A549 (cell line): ENCODE data around the gene FAAP100. TPM values are rescaled to one million over a fixed set of nuclear protein-coding genes. Genes with fewer than 3 reads are reported as not detected.

Experiments used
- ATAC-seq, 2 experiments: fragments of 200-7000 bp in 1 of 2; fragments of >200 bp in 1 of 2; cut with Nextera tagmentation in 1 of 2; cut with Tn5 transposase in 1 of 2; 3 replicates each; pipeline versions ENCODE4 v1.8.0 to v1.9.1; 2018 to 2020; ENCODE audit warnings: mild to moderate bottlenecking in 1 of 2, moderate library complexity in 1 of 2
- CTCF ChIA-PET: fragments of 300-600 bp; sonication (Branson Sonifier 250); formaldehyde crosslinking; extraction: SDS; loops from one replicate; lab custom pipeline; 2021; ENCODE audit warnings: antibody characterized with exemption, inconsistent platforms; lab: Yijun Ruan, JAX
- POLR2A ChIA-PET: fragments of 350-600 bp; formaldehyde crosslinking; extraction: SDS; loops from one replicate; lab custom pipeline; 2021; ENCODE audit warnings: antibody characterized with exemption, inconsistent platforms; lab: Yijun Ruan, JAX
- DNase-seq, 2 experiments: peaks; one replicate each; pipeline versions ENCODE4 v3.0.0 to v3.0.0-alpha.2; 2011 to 2016; ENCODE audit warnings: low read depth in 1 of 2, low spot score in 1 of 2
- FAIRE-seq: peaks from 2 replicates; lab custom pipeline; 2011; peaks lifted over from hg19 to GRCh38; lab: Jason Lieb, UNC
- H3K27ac ChIP-seq, 2 experiments: fragments of >200 bp; sonication (Bioruptor Twin); formaldehyde crosslinking; 3 replicates each; pipeline ENCODE4 v1.5.1; 2016 to 2017
- H3K4me1 ChIP-seq: fragments of >200 bp; sonication (Bioruptor Twin); formaldehyde crosslinking; 3 replicates; pipeline ENCODE4 v1.6.1; 2016
- H3K4me2 ChIP-seq: fragments of >200 bp; sonication (Bioruptor Twin); formaldehyde crosslinking; 3 replicates; pipeline ENCODE4 v1.6.1; 2016
- H3K4me3 ChIP-seq: fragments of >200 bp; sonication (Bioruptor Twin); formaldehyde crosslinking; 3 replicates; pipeline ENCODE4 v1.5.1; 2016
- H3K9me3 ChIP-seq: fragments of >200 bp; sonication (Bioruptor Twin); formaldehyde crosslinking; 3 replicates; pipeline ENCODE4 v1.6.1; 2016
- CTCF ChIP-seq: fragments of >200 bp; sonication (Bioruptor Twin); formaldehyde crosslinking; IDR thresholded peaks from 3 replicates; pipeline ENCODE4 v1.5.1; 2016
- EHF ChIP-seq: fragments of 250-450 bp; sonication (Bioruptor Pico); IDR thresholded peaks from 2 replicates; pipeline ENCODE4 v1.5.0; 2020; ENCODE audit warnings: mild to moderate bottlenecking
- EHMT2 ChIP-seq: fragments of 200-600 bp; sonication (generic); IDR thresholded peaks from 2 replicates; pipeline ENCODE4 v1.6.1; 2016; ENCODE audit warnings: antibody characterized with exemption, low read depth, mild to moderate bottlenecking, moderate library complexity
- EP300 ChIP-seq, 2 experiments: fragments of >200 bp; sonication (Bioruptor Twin); formaldehyde crosslinking; IDR thresholded peaks; 2 replicates in 1 of 2; 3 replicates in 1 of 2; pipeline ENCODE4 v1.6.1; 2016 to 2017
- HES2 ChIP-seq: fragments of >200 bp; sonication (Bioruptor Twin); formaldehyde crosslinking; IDR thresholded peaks from 2 replicates; pipeline ENCODE4 v1.6.1; 2016
- HOXA7 ChIP-seq: fragments of 250-450 bp; sonication (Bioruptor Pico); IDR thresholded peaks from 2 replicates; pipeline ENCODE4 v1.5.0; 2020; ENCODE audit warnings: mild to moderate bottlenecking, moderate library complexity
- JUN ChIP-seq, 2 experiments: fragments of >200 bp; sonication (Bioruptor Twin); formaldehyde crosslinking; IDR thresholded peaks; 2 replicates in 1 of 2; 3 replicates in 1 of 2; pipeline ENCODE4 v1.6.1; 2016 to 2017
- KDM1A ChIP-seq: fragments of 200-600 bp; sonication (generic); IDR thresholded peaks from 2 replicates; pipeline ENCODE4 v1.6.1; 2016; ENCODE audit warnings: low read depth, mild to moderate bottlenecking
- MAFK ChIP-seq: fragments of 450-650 bp; IDR thresholded peaks from 2 replicates; pipeline ENCODE4 v1.6.1; 2014; ENCODE audit not compliant: partially characterized antibody
- PHF8 ChIP-seq: fragments of 200-600 bp; sonication (generic); IDR thresholded peaks from 2 replicates; pipeline ENCODE4 v1.6.1; 2016; ENCODE audit warnings: low read depth, mild to moderate bottlenecking, antibody characterized with exemption, moderate library complexity, borderline replicate concordance
- RAD21 ChIP-seq, 2 experiments: fragments of >200 bp in 1 of 2; sonication (Bioruptor Twin) in 1 of 2; formaldehyde crosslinking in 1 of 2; IDR thresholded peaks in 1 of 2; conservative IDR thresholded peaks in 1 of 2; 2 replicates in 1 of 2; 3 replicates in 1 of 2; pipeline ENCODE4 v1.6.1; 2012 to 2018; ENCODE audit warnings: inconsistent platforms in 1 of 2
- RFX5 ChIP-seq: fragments of 450-650 bp; IDR thresholded peaks from 2 replicates; pipeline ENCODE4 v1.7.1; 2014; ENCODE audit warnings: antibody characterized with exemption, mild to moderate bottlenecking, moderate library complexity
- SMC3 ChIP-seq: fragments of >200 bp; sonication (Bioruptor Twin); formaldehyde crosslinking; IDR thresholded peaks from 3 replicates; pipeline ENCODE4 v1.6.1; 2018; ENCODE audit warnings: inconsistent platforms
- SREBF2 ChIP-seq: fragments of 450-650 bp; IDR thresholded peaks from 2 replicates; pipeline ENCODE4 v1.6.1; 2014; ENCODE audit warnings: mild to moderate bottlenecking, moderate library complexity
- ZC3H11A ChIP-seq: fragments of 450-650 bp; IDR thresholded peaks from 2 replicates; pipeline ENCODE4 v1.6.1; 2014; ENCODE audit warnings: antibody characterized with exemption, mild to moderate bottlenecking
- ZFP36 ChIP-seq: fragments of 450-650 bp; IDR thresholded peaks from 2 replicates; pipeline ENCODE4 v1.6.1; 2014; ENCODE audit warnings: borderline replicate concordance; ENCODE audit not compliant: partially characterized antibody
- WGBS: methylation state at CpG from one replicate; pipeline ENCODE4 v1.1.6; 2017; ENCODE audit errors: missing lambda C conversion rate; 5-methylcytosine and 5-hydroxymethylcytosine counted together
- polyA plus RNA-seq, 4 experiments: library from polyadenylated mRNA; depleted of rRNA in 3 of 4; stranded (reverse); fragments of >200 nt; fragmentation: RNase III in 1 of 4; extraction: RNeasy Plus Mini Kit Qiagen cat#74134 plus additional on column Dnase treatment in 1 of 4; gene quantifications; 2 replicates in 3 of 4; 3 replicates in 1 of 4; pipeline ENCODE4 v1.2.3, GENCODE V29; 2011 to 2017
- TF ChIP-seq, protein P1 (sequence below): IDR thresholded peaks from 2 replicates; pipeline ENCODE4 v1.6.1; 2012

The FAAP100 gene
- polyA plus RNA-seq, 2 of the 4 experiments (the other 2 are of a cell fraction): 5.4 to 16.8 TPM

- Histone ChIP-seq H3K4me1 (peaks cover 11% of the 10 kb centered on the region; the same call in 1 of the 3 replicates), H3K9me3 (no peaks in the 10 kb centered on the region), H3K4me3 (no peak overlapping the region), H3K4me2 (no peak overlapping the region), H3K27ac (no peak overlapping the region)
- TF ChIP-seq HES2: no peak
- TF ChIP-seq RFX5: no peak
- no peak for TF ChIP-seq SREBF2
- no peak for TF ChIP-seq PHF8
- TF ChIP-seq ZFP36: no peak
- TF ChIP-seq HOXA7 (CRISPR knock-in tag): no peak
- peak; percentile 51 for TF ChIP-seq SMC3
- TF ChIP-seq JUN (IDR thresholded peaks at IDR 0.05): 0 out of 5 replicates have a peak, but pooled peaks of 1 of the 2 experiments have one; percentile 32
- TF ChIP-seq MAFK: no peak
- TF ChIP-seq CTCF: peak; percentile 51
- no peak for TF ChIP-seq KDM1A
- peak; percentile 59 to 69; a peak in 4 of 5 replicates for TF ChIP-seq RAD21 (conservative IDR thresholded peaks at IDR 0.05 in 1 of 2, IDR thresholded peaks at IDR 0.05 in 1 of 2)
- ChIA-PET CTCF (interaction anchor here (0.9 to 6.4 kb wide), 13 partner anchors 9 to 284 kb away, joined by 3 to 36 read pairs (median 5); partner anchors contain the start of gene FAAP100), POLR2A (no interaction called here)
- DNase-seq: peak; percentile 67 to 77
- ATAC-seq: peak; percentile 19 to 61; a peak in 5 of 6 replicates
- FAIRE-seq: no peak
- 71% methylated on average over 15 of the region's 17 CpGs for WGBS
Measured at GRCh38 chr17:81537343-81537855, 14.8 kb downstream of the FAAP100 start.

GRCh38 chr17:81536299-81537290, 15.6 kb downstream of the FAAP100 start:
- POLR2A ChIA-PET: no interaction called here
- CTCF ChIA-PET: interaction anchor here (0.8 to 6.4 kb wide), 10 partner anchors 8 to 65 kb away, joined by 3 to 29 read pairs (median 5); partner anchors contain the start of gene FAAP100
- no peak overlapping the region for H3K4me3 ChIP-seq
- H3K27ac ChIP-seq: no peak overlapping the region
- no peaks in the 10 kb centered on the region for H3K9me3 ChIP-seq
- peaks cover 11% of the 10 kb centered on the region; the same call in 1 of the 3 replicates for H3K4me1 ChIP-seq
- WGBS: 94% methylated on average over 77 of the region's 89 CpGs
- ATAC-seq (no peak), DNase-seq (no peak), FAIRE-seq (no peak)
- TF ChIP-seq CTCF (no peak), HOXA7 (CRISPR knock-in tag) (no peak), EHMT2 (no peak), EP300 (IDR thresholded peaks at IDR 0.05) (no peak), ZC3H11A (no peak), EHF (CRISPR knock-in tag) (no peak)
- TF ChIP-seq, protein P1, sequence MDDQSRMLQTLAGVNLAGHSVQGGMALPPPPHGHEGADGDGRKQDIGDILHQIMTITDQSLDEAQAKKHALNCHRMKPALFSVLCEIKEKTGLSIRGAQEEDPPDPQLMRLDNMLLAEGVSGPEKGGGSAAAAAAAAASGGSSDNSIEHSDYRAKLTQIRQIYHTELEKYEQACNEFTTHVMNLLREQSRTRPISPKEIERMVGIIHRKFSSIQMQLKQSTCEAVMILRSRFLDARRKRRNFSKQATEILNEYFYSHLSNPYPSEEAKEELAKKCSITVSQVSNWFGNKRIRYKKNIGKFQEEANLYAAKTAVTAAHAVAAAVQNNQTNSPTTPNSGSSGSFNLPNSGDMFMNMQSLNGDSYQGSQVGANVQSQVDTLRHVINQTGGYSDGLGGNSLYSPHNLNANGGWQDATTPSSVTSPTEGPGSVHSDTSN: no peak
- H3K4me2 ChIP-seq: no peak overlapping the region
